ENCODE measurements around the gene AFF3. TPM values are rescaled to one million over a fixed set of nuclear protein-coding genes. Genes with fewer than 3 reads are reported as not detected.

Gene AFF3
- total RNA-seq, 6 experiments from 2014 or later: 1.3 to 7.3 (median 6.4) TPM

GRCh38 chr2:99562516-99562915 lies 579.9 kb downstream of the AFF3 start:
- no peak for DNase-seq
- 67% methylated on average over 1 of the region's 2 CpGs for WGBS (ENCODE audit: insufficient coverage, low coverage, low lambda C conversion rate, missing lambda C conversion rate)
- no peak overlapping the region for H3K4me3 ChIP-seq
- TF ChIP-seq POLR2A (IDR thresholded peaks at IDR 0.05) (no peak), CTCF (IDR thresholded peaks at IDR 0.05) (no peak)
- H3K36me3 ChIP-seq: no peaks in the 10 kb centered on the region
- ATAC-seq: no peak
- intact Hi-C loops (cut with DNase I): no loop called here
- no peaks in the 10 kb centered on the region for H3K9me3 ChIP-seq
- no peak overlapping the region for H3K27ac ChIP-seq
- H3K4me1 ChIP-seq: no peaks in the 10 kb centered on the region
- no peaks in the 10 kb centered on the region for H3K27me3 ChIP-seq

- 81% methylated on average over 3 of the region's 3 CpGs for WGBS (ENCODE audit: insufficient coverage, low coverage, low lambda C conversion rate, missing lambda C conversion rate)
- no peak for DNase-seq
- Histone ChIP-seq H3K4me3 (no peak overlapping the region), H3K27ac (no peak overlapping the region), H3K27me3 (no peaks in the 10 kb centered on the region), H3K36me3 (no peaks in the 10 kb centered on the region), H3K9me3 (no peaks in the 10 kb centered on the region), H3K4me1 (no peaks in the 10 kb centered on the region)
- no peak for ATAC-seq
- intact Hi-C loops (cut with DNase I): no loop called here
- no peak for TF ChIP-seq CTCF (IDR thresholded peaks at IDR 0.05)
Measured at GRCh38 chr2:99561804-99562203, 580.6 kb downstream of the AFF3 start.

GRCh38 chr2:99559075-99559662 lies 583.2 kb downstream of the AFF3 start:
- Histone ChIP-seq H3K4me1 (no peaks in the 10 kb centered on the region), H3K36me3 (no peaks in the 10 kb centered on the region), H3K27me3 (no peaks in the 10 kb centered on the region), H3K27ac (no peak overlapping the region), H3K9me3 (no peaks in the 10 kb centered on the region), H3K4me3 (no peak overlapping the region)
- TF ChIP-seq CTCF (IDR thresholded peaks at IDR 0.05) (peak; percentile 94 to 99 (median 98)), POLR2A (IDR thresholded peaks at IDR 0.05) (no peak)
- DNase-seq (peak; percentile 85 to 88 (median 87)), ATAC-seq (peak; percentile 98 to 99 (median 98))
- intact Hi-C loops (cut with DNase I): loop anchor here in 1 of 2 donors (10.0 kb wide), 1 partner anchor 696 kb away; no protein-coding TSS in a partner anchor
- 3% methylated on average over 16 of the region's 17 CpGs for WGBS (ENCODE audit: insufficient coverage, low coverage, low lambda C conversion rate, missing lambda C conversion rate)

- Histone ChIP-seq H3K4me1 (no peaks in the 10 kb centered on the region), H3K27ac (no peak overlapping the region), H3K4me3 (no peak overlapping the region), H3K9me3 (no peaks in the 10 kb centered on the region), H3K27me3 (no peaks in the 10 kb centered on the region), H3K36me3 (no peaks in the 10 kb centered on the region)
- TF ChIP-seq CTCF (IDR thresholded peaks at IDR 0.05) (no peak), POLR2A (IDR thresholded peaks at IDR 0.05) (no peak)
- ATAC-seq (peak in 3 of 4 donors; percentile 37 to 59 (median 41)), DNase-seq (no peak)
- intact Hi-C loops (cut with DNase I): loop anchor here in 1 of 2 donors (10.0 kb wide), 1 partner anchor 699 kb away; no protein-coding TSS in a partner anchor
- WGBS (ENCODE audit: insufficient coverage, low coverage, low lambda C conversion rate, missing lambda C conversion rate): 81% methylated on average over 2 of the region's 2 CpGs
Measured at GRCh38 chr2:99555404-99555803, 587.0 kb downstream of the AFF3 start.

Data from right lobe of liver (tissue), 6 donors.